Right lung (tissue), 5 donors: ENCODE data around the gene FMNL2. TPM values are rescaled to one million over a fixed set of nuclear protein-coding genes. Genes with fewer than 3 reads are reported as not detected.
"Not testable (repeated sequence)": the region's sequence is repeated elsewhere in the genome, so short reads cannot be mapped to it uniquely, and the experiment has no call there.

Experiments used
- DNase-seq, 2 donors: peaks; one replicate each; pipeline ENCODE4 v3.0.0-alpha.2; 2013
- polyA plus RNA-seq, 5 donors: library from polyadenylated mRNA; unstranded; fragments of 120-200 nt; gene quantifications; one replicate each; pipeline versions ENCODE4 v1.2.1 to v1.2.3, GENCODE V29; 2013; ENCODE audit warnings: inconsistent platforms in 1 of 5, low replicate concordance in 1 of 5; ENCODE audit not compliant: insufficient read length in 5 of 5, insufficient read depth in 1 of 5

The FMNL2 gene
- polyA plus RNA-seq, 5 donors = 51.4 to 89.6 (median 77.5) TPM

- DNase-seq = peak in 1 of 2 donors; percentile 30
These were observed 132.2 kb downstream of the FMNL2 start for GRCh38 chr2:152466980-152467676.

GRCh38 chr2:152467677-152468410 lies 132.9 kb downstream of the FMNL2 start:
- no peak for DNase-seq

- DNase-seq = no peak
These were observed 134.1 kb downstream of the FMNL2 start for GRCh38 chr2:152468899-152469692.

- DNase-seq = no peak
These were observed 136.2 kb downstream of the FMNL2 start for GRCh38 chr2:152470861-152471854.

- DNase-seq = no peak
These were observed 137.5 kb downstream of the FMNL2 start for GRCh38 chr2:152472481-152472887.

GRCh38 chr2:152473151-152473857 lies 138.3 kb downstream of the FMNL2 start:
- DNase-seq = no peak

GRCh38 chr2:152474523-152474922 lies 139.5 kb downstream of the FMNL2 start:
- not testable (repeated sequence) for DNase-seq

GRCh38 chr2:152475982-152476381 lies 141.0 kb downstream of the FMNL2 start:
- no peak for DNase-seq

- DNase-seq = no peak
These were observed 142.5 kb downstream of the FMNL2 start for GRCh38 chr2:152477347-152478092.

GRCh38 chr2:152479282-152479681 lies 144.3 kb downstream of the FMNL2 start:
- no peak for DNase-seq

GRCh38 chr2:152480821-152481399 lies 145.9 kb downstream of the FMNL2 start:
- no peak for DNase-seq

- DNase-seq = no peak
These were observed 147.1 kb downstream of the FMNL2 start for GRCh38 chr2:152481881-152482583.

- DNase-seq = no peak
These were observed 148.5 kb downstream of the FMNL2 start for GRCh38 chr2:152483276-152484063.

- DNase-seq = no peak
These were observed 151.2 kb downstream of the FMNL2 start for GRCh38 chr2:152485954-152486736.

- DNase-seq = no peak
These were observed 151.9 kb downstream of the FMNL2 start for GRCh38 chr2:152486737-152487400.

- DNase-seq = no peak
These were observed 153.1 kb downstream of the FMNL2 start for GRCh38 chr2:152488075-152488474.
